ENCODE results near the gene FRY.

FRY gene

DNA sequence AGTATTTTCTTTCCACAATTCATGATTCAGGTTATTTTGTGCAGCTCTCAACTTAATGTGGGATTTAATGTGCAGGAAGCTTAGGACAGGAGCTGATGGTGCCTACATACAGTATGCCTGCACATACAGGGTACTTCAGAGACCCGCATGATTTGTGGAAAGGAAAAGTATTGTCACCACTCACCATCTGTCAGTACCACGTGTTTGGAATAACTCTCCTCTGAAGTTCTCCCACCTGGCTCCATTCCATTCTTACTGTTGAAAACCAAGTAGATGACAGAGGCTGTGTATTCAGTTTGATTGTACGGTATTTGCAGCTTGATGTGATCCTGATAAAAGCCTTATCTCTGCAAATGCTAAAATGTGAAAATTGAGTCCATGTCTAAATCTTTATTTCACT, 197.9 kb downstream of the FRY start:
- ChIA-PET CTCF (interaction anchor here (0.9 to 2.8 kb wide), 3 partner anchors 11 to 17 kb away, joined by 3 to 14 read pairs (median 4); no protein-coding TSS in a partner anchor), POLR2A (no interaction called here)
- H3K4me3 ChIP-seq (ENCODE audit: low read depth, low read length): no peak overlapping the region
- DNase-seq (ENCODE audit: low read depth, low spot score): no peak
- TF ChIP-seq CTCF (IDR thresholded peaks at IDR 0.05; ENCODE audit: insufficient read depth, low read length, missing control alignments): no peak

GRCh38 chr13:32232263-32232662, 200.7 kb downstream of the FRY start:
- CTCF ChIA-PET: interaction anchor here (1.1 kb wide), 1 partner anchor 13 kb away, joined by 5 read pairs; no protein-coding TSS in a partner anchor
- DNase-seq (ENCODE audit: low read depth, low spot score): no peak
- no peak overlapping the region for H3K4me3 ChIP-seq (ENCODE audit: low read depth, low read length)
- POLR2A ChIA-PET: no interaction called here
- TF ChIP-seq CTCF (IDR thresholded peaks at IDR 0.05; ENCODE audit: insufficient read depth, low read length, missing control alignments): no peak

- no peak for DNase-seq (ENCODE audit: low read depth, low spot score)
- no peak for TF ChIP-seq CTCF (IDR thresholded peaks at IDR 0.05; ENCODE audit: insufficient read depth, low read length, missing control alignments)
- CTCF ChIA-PET: interaction anchor here (1.1 to 1.2 kb wide), 2 partner anchors 13 to 14 kb away, joined by 4 to 5 read pairs; no protein-coding TSS in a partner anchor
- POLR2A ChIA-PET: no interaction called here
- H3K4me3 ChIP-seq (ENCODE audit: low read depth, low read length): no peak overlapping the region
Observed at GRCh38 chr13:32233062-32233461, 201.5 kb downstream of the FRY start.

DNA sequence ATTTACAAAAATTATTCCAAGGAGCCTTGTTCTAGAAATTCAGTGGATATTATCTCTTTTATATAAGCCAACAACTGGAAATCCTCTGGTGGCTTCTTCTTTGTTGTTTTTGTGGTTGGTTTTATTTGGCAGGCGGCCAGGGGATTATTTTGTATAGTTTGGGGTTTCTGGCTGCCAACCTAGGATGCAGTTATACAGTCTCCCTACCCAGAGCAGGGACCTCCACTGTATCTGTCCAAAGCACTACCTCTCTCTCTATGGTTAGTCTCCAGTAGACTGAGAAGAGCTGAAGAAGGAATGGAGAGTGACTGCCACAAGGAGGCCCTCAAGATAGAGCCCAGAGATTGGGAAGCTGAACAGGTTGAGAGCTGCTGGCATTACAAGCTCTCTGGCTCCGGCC, 203.3 kb downstream of the FRY start:
- no peak overlapping the region for H3K4me3 ChIP-seq (ENCODE audit: low read depth, low read length)
- no peak for TF ChIP-seq CTCF (IDR thresholded peaks at IDR 0.05; ENCODE audit: insufficient read depth, low read length, missing control alignments)
- DNase-seq (ENCODE audit: low read depth, low spot score): no peak
- ChIA-PET POLR2A (no interaction called here), CTCF (interaction anchor here (2.9 to 3.5 kb wide), 2 partner anchors 11 to 71 kb away, joined by 8 to 33 read pairs; no protein-coding TSS in a partner anchor)

DNA sequence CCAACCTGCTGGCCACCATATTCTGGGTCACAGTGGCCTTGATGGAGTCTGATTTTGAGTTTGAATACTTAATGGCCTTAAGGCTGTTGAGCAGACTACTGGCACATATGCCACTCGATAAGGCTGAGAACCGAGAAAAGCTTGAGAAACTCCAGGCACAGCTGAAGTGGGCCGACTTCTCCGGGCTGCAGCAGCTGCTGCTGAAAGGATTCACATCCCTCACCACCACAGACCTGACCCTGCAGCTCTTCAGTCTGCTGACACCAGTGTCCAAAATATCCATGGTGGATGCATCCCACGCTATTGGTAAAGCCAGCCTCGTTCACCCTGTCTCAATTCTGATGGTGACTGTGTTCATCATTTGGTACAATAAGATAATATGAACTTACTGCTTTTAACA, 206.1 kb downstream of the FRY start:
- TF ChIP-seq CTCF (IDR thresholded peaks at IDR 0.05; ENCODE audit: insufficient read depth, low read length, missing control alignments): no peak

DNA sequence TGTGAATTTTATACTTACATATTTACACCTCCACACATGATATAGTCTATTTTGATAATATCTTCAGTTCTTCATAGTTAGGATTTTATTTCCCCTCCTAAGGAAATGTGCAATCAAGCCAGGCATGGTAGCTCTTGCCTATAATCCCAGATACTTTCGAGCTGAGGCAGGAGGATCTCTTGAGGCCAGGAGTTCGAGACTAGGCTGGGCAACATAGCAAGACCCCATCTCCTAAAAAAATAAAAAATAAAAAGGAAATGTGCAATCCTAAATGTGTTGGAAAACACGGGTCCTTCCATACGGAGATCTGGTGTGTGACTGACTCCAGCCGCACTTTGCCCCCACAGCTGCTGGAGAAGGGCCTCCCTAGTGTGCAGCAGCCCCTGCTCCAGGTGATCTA, 212.1 kb downstream of the FRY start:
- POLR2A ChIA-PET: no interaction called here
- DNase-seq (ENCODE audit: low read depth, low spot score): no peak
- TF ChIP-seq CTCF (IDR thresholded peaks at IDR 0.05; ENCODE audit: insufficient read depth, low read length, missing control alignments): no peak
- CTCF ChIA-PET: interaction anchor here (1.0 to 1.5 kb wide), 3 partner anchors 14 to 78 kb away, joined by 4 read pairs; no protein-coding TSS in a partner anchor
- no peak overlapping the region for H3K4me3 ChIP-seq (ENCODE audit: low read depth, low read length)

More for the DNA sequence above, 206.1 kb downstream of the FRY start:
- no peak overlapping the region for H3K4me3 ChIP-seq (ENCODE audit: low read depth, low read length)
- CTCF ChIA-PET: interaction anchor here (2.1 to 3.5 kb wide), 2 partner anchors 8 to 72 kb away, joined by 5 to 33 read pairs; no protein-coding TSS in a partner anchor
- POLR2A ChIA-PET: no interaction called here
- DNase-seq (ENCODE audit: low read depth, low spot score): no peak

All from AG04449 (cell line).